DMS 273 treated with DMSO at 0.1 percent for 48 hours (cell line): ENCODE data around the gene HDHD5.

Experiments used
- DNase-seq: peaks from one replicate; lab custom pipeline; 2025; lab: John Stamatoyannopoulos, UW

HDHD5 gene

GRCh38 chr22:17120281-17120680 is 38.8 kb downstream of the HDHD5 start:
- DNase-seq, result no peak

DNA sequence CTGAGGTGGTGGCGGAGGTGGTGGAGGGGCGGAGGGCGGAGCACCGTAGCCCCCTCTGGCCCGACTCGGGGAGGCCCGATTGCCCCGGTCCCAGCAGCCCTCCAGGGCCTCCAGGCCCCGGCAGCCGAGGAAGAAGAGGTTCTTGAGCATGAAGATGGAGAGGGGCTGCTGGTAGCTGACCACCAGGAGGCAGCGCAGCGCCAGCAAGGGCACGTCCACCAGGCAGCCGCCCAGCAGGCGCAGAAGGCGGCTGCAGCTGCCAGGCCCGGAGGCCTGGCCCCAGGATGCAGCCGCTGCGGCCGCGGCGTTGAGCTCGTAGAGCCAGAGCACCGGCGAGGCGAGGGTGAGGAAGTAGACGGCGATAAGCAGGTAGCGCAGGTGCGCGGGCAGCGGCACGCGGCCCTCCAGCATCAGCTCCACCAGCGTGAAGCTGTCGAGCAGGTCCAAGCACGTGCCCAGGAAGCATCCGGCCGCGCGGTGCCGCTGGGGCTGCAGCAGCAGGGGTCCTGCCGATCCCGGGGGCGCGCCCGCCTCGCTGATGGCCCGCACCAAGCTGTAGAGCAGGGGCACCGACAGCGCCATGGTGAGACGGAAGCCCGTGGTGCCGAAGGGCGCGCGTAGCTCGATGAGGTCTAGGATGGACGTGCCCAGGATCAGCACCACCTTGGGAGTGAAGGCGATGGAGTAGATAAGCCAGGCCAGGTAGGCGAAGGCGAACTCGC is 39.4 kb downstream of the HDHD5 start:
- DNase-seq, result no peak

DNA sequence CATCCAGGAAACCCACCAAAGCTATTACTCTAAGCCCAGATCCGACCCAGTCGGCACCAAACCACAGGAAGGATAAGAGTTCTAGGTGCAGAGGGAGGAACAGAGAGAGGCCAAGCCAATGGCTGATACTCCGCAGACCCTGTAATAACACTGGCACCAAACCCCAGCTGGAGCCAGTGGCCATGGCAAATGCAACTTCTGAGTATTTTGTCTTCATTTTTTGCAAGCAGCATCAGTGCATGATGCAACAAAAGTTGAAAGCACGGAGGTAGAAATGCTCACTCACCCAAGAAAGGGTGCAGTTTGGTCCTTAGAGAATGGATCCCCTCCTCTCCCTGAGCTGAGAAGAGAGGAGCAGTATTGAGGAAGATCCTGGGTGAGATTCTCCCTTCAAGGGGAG is 40.7 kb downstream of the HDHD5 start:
- DNase-seq, result no peak

- no peak for DNase-seq
Measured at GRCh38 chr22:17117890-17118289, 41.2 kb downstream of the HDHD5 start.

GRCh38 chr22:17117400-17117799 is 41.7 kb downstream of the HDHD5 start:
- no peak for DNase-seq

DNA sequence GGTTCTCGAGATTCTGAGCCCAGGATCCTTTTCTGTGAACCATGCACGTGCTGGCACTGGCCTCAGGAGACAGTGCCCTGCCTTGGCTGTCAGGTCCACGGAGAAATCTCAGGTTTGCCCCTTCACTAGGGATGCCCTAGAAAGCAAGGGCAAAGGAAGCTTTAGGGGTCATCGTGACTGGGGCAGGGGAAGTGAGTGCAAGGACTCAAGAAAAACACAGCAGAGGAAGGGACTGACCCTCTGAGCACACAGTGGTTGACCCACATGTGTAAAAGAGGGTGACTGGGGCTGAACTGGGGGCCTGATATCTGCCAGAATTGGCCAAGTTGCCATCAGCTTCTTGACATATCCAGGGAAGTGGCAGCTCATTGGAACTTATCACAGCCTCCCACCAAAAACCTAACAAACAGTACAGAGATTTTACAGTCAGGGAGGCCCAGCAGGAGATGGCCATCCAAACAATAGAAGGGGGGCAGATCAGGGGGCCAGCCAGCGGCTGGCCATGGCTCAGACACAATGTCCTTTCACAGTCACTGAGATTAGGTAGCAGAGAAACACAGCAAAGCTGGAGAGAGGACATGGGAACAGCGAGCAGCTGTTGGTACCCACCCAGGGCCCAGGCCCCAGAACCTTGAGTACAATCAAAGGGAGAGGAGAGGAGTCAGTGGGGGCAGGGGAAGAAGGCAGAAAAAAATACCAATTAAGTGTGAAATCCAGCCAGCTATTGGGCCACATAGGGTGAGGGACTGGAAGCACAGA is 42.3 kb downstream of the HDHD5 start:
- DNase-seq, result no peak

DNA sequence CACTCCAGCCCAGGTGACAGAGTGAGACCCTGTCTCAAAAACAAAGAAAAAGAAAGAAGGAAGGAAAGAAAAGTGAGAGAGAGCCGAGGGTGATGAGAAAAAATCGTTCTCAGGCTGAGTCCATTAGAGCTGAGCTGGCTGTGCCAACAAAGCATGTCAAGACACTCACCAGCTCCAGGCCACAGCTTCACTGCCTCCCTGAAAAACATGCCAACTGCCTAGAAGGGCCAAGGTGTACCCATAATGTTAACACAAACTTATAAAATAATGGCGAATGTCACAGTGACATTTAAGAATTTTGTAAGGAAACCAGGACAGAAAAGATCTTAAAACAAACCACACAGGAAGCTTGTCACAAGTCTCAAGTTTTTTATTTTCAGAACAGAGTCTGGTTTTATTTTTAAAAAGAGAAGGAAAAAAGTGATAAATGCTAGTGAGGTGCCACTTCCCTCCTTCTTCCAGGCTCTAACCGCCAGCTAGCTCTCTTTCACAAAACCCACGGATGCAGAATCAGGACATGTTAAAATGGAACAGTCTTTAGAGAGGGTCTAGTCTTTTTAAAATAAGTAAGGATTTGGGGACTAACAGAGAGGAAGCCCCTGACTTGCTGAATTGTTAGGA is 43.0 kb downstream of the HDHD5 start:
- DNase-seq, result no peak

DNA sequence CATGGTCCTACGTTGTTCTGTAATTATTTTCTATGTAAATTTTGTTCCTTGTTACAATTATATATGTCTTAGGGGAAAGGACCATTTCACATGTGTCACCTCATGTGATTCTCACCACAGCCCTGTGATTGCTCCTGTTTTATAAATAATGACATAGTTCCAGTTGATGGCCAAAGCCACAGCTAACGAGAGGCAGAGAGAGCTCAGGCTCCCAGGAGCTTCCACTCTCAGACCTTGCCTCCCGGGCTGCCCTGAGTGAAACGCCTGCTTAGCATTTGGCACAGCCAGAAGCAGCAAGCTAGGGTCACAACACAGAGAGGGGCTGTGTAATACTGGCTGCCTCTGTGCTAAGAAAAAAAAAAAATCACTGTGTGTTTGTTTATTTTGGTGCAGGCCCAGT is 43.8 kb downstream of the HDHD5 start:
- DNase-seq, result no peak

DNA sequence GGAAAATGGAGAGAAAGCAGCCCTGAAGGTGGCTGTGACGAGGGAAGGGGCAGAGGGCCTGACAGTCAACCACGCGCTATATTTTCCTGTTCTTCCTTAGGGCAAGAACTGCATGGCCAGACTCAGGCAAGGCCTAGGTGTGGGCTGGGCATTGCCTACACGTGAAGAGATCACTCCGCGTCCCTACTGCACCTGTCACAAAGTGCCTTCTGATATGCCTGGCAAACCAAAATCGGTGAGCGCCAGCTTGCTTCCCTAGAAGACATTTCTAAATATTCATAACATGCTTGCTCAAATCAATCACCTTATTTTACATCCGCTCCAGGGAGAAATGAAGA is 44.2 kb downstream of the HDHD5 start:
- no peak for DNase-seq

DNA sequence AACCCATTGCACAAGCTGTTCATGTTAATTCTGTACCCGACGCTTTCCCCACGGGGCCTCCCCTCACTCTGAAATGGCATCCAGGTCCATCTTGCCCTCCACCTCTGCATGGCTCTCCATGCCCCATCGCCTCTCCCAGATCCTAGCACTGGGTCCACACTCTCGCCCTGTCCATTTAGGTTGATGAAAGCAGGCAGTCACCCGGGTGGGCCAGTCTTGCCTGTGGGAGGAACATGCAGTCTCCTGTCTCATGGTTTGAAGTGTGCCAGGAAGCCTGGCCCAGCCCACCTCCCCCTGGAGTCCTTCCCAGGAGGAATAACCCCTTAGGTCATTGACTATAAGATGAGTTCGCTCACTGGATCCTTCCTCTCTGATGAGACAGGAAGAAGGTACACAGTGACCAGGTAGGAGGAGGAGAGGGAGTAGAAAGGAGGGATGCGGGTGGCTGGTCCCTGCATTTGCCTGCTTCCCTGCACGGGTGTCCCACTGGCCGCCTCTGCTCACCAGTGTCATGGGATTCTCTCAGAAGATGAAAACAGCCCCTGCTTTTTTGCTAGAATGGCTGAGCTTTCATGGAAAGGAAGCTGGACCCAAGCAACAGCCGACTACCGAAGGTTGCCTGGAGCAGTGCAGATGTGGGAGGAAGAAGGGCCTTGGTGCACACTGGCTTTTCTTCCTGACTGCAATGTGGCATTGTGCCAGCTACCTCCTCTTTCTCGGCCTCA is 44.7 kb downstream of the HDHD5 start:
- no peak for DNase-seq

- no peak for DNase-seq
Measured at GRCh38 chr22:17113600-17113999, 45.5 kb downstream of the HDHD5 start.

DNA sequence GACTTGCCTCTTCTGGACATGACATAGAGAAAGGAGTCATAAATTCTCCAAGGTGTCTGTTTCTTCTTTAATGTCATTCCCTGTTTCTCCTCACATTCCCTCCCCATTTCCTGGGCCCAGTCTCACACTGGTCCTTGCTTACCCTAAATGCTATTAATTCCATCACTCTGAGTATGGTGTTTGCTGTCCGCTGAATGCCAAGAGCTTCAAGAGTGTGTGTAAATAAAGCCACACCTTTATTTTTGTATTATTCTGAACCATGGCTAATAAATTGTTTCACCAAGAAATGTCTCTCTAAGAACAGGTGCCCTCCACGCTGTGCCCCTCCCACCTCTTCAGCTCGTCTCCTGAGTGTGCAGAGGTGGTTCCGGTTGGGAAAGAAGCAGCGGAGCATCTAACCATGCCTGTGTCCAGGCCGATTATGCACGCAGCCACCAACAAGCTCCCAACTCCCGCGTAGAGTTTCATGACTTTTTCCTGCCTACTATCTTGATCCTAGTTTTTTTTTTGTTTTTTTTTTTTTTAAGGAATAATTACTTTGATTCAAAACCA is 46.5 kb downstream of the HDHD5 start:
- no peak for DNase-seq

- no peak for DNase-seq
Measured at GRCh38 chr22:17110791-17111550, 48.1 kb downstream of the HDHD5 start.

DNA sequence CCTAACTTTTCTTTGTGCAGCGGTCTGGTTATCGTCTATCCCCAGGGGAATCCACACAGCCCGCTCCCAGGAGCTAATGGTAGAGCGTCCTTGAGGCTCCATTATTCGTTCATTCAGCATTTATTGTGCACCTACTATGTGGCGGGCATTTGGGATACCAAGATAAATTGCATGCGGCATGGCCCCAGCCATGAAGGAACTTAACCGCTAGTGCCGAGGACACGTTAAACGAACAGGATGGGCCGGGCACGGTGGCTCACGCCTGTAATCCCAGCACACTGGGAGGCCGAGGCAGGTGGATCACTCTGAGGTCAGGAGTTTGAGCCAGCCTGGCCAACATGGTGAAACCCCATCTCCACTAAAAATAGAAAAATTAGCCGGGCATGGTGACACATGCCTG is 49.1 kb downstream of the HDHD5 start:
- DNase-seq, result no peak

DNA sequence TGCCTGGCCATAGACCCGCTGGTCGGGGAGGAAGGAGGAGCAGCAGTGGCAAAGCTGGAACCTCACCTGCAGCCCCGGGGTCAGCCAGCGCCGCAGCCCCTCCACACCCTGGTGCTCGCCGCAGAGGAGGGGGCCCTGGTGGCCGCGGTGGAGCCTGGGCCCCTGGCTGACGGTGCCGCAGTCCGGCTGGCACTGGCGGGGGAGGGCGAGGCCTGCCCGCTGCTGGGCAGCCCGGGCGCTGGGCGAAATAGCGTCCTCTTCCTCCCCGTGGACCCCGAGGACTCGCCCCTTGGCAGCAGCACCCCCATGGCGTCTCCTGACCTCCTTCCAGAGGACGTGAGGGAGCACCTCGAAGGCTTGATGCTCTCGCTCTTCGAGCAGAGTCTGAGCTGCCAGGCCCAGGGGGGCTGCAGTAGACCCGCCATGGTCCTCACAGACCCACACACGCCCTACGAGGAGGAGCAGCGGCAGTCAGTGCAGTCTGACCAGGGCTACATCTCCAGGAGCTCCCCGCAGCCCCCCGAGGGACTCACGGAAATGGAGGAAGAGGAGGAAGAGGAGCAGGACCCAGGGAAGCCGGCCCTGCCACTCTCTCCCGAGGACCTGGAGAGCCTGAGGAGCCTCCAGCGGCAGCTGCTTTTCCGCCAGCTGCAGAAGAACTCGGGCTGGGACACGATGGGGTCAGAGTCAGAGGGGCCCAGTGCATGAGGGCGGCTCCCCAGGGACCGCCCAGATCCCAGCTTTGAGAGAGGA is 49.8 kb downstream of the HDHD5 start:
- no peak for DNase-seq

DNA sequence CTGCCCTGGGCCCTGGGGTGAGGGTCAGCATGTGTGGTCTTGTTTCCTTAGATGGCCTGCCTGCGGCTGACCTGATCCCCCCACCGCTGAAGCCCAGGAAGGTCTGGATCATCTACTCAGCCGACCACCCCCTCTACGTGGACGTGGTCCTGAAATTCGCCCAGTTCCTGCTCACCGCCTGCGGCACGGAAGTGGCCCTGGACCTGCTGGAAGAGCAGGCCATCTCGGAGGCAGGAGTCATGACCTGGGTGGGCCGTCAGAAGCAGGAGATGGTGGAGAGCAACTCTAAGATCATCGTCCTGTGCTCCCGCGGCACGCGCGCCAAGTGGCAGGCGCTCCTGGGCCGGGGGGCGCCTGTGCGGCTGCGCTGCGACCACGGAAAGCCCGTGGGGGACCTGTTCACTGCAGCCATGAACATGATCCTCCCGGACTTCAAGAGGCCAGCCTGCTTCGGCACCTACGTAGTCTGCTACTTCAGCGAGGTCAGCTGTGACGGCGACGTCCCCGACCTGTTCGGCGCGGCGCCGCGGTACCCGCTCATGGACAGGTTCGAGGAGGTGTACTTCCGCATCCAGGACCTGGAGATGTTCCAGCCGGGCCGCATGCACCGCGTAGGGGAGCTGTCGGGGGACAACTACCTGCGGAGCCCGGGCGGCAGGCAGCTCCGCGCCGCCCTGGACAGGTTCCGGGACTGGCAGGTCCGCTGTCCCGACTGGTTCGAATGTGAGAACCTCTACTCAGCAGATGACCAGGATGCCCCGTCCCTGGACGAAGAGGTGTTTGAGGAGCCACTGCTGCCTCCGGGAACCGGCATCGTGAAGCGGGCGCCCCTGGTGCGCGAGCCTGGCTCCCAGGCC is 50.6 kb downstream of the HDHD5 start:
- no peak for DNase-seq

GRCh38 chr22:17107547-17107810 is 51.6 kb downstream of the HDHD5 start:
- no peak for DNase-seq

GRCh38 chr22:17106785-17107546 is 52.1 kb downstream of the HDHD5 start:
- DNase-seq, result no peak

GRCh38 chr22:17106161-17106784 is 52.8 kb downstream of the HDHD5 start:
- no peak for DNase-seq
